Neural progenitor cell (in vitro differentiated cells): ENCODE measurements around the gene KLHDC4. TPM values are rescaled to one million over a fixed set of nuclear protein-coding genes. Genes with fewer than 3 reads are reported as not detected.

ENCODE experiments used
- DNase-seq: peaks from one replicate; pipeline ENCODE4 v3.0.0-alpha.2; 2016; ENCODE audit warnings: low spot score
- H2AFZ ChIP-seq: fragments of 200-600 bp; sonication (generic); replicated peaks from 2 replicates; pipeline ENCODE4 v1.6.1; 2016; ENCODE audit warnings: antibody characterized with exemption
- H3F3A ChIP-seq: fragments of 200-600 bp; sonication (generic); 2 replicates; pipeline ENCODE4 v1.6.1; 2016; ENCODE audit warnings: antibody characterized with exemption, low read depth
- H3K27ac ChIP-seq: fragments of 200-600 bp; sonication (generic); 2 replicates; pipeline ENCODE4 v1.5.1; 2016; ENCODE audit warnings: mild to moderate bottlenecking
- H3K27me3 ChIP-seq: fragments of 200-600 bp; sonication (generic); 2 replicates; pipeline ENCODE4 v1.6.1; 2016; ENCODE audit warnings: mild to moderate bottlenecking, moderate library complexity
- H3K36me3 ChIP-seq: fragments of 200-600 bp; sonication (generic); 2 replicates; pipeline ENCODE4 v1.5.1; 2016
- H3K4me1 ChIP-seq: fragments of 200-600 bp; sonication (generic); 2 replicates; pipeline ENCODE4 v1.6.1; 2016; ENCODE audit warnings: mixed run types
- H3K4me2 ChIP-seq: fragments of 200-600 bp; sonication (generic); 2 replicates; pipeline ENCODE4 v1.6.1; 2016
- H3K4me3 ChIP-seq: fragments of 200-600 bp; sonication (generic); 2 replicates; pipeline ENCODE4 v1.5.1; 2016
- H3K79me2 ChIP-seq: fragments of 200-600 bp; sonication (generic); 2 replicates; pipeline ENCODE4 v1.6.1; 2016; ENCODE audit warnings: low read depth
- H3K9ac ChIP-seq: fragments of 200-600 bp; sonication (generic); 2 replicates; pipeline ENCODE4 v1.6.1; 2016
- H3K9me3 ChIP-seq: fragments of 200-600 bp; sonication (generic); 2 replicates; pipeline ENCODE4 v1.5.1; 2016; ENCODE audit warnings: low read depth
- H4K20me1 ChIP-seq: fragments of 200-600 bp; sonication (generic); 2 replicates; pipeline ENCODE4 v1.6.1; 2016; ENCODE audit warnings: low read depth
- H3K27ac Mint-ChIP-seq: 3 replicates; pipeline ENCODE4 v1.8.0; 2021; ENCODE audit warnings: mixed read lengths
- H3K27me3 Mint-ChIP-seq: 2 replicates; pipeline ENCODE4 v1.8.0; 2022; ENCODE audit warnings: low read depth, mild to moderate bottlenecking, inconsistent platforms, moderate library complexity, mixed read lengths; ENCODE audit not compliant: insufficient read depth
- H3K36me3 Mint-ChIP-seq: 3 replicates; pipeline ENCODE4 v1.8.0; 2021; ENCODE audit warnings: mixed read lengths
- H3K4me1 Mint-ChIP-seq: 3 replicates; pipeline ENCODE4 v1.8.0; 2021; ENCODE audit warnings: mixed read lengths
- H3K4me3 Mint-ChIP-seq: 3 replicates; pipeline ENCODE4 v1.8.0; 2021; ENCODE audit warnings: mild to moderate bottlenecking, moderate library complexity, mixed read lengths
- H3K9me3 Mint-ChIP-seq: 3 replicates; pipeline ENCODE4 v1.8.0; 2020; ENCODE audit warnings: mixed read lengths
- EZH2 ChIP-seq: fragments of 200-600 bp; sonication (generic); IDR thresholded peaks from 2 replicates; pipeline ENCODE4 v1.6.1; 2017; ENCODE audit warnings: antibody characterized with exemption, mild to moderate bottlenecking, moderate library complexity
- EZH2phosphoT487 ChIP-seq: fragments of 200-600 bp; sonication (generic); IDR thresholded peaks from 2 replicates; pipeline ENCODE4 v1.6.1; 2017; ENCODE audit warnings: antibody characterized with exemption
- total RNA-seq: library from RNA; depleted of rRNA; stranded (reverse); fragments of >200 nt; gene quantifications from 2 replicates; pipeline ENCODE4 v1.2.3, GENCODE V29; 2015; ENCODE audit warnings: low replicate concordance
- TF ChIP-seq, protein P1 (sequence below): fragments of 200-600 bp; sonication (generic); IDR thresholded peaks from 2 replicates; pipeline ENCODE4 v1.5.1; 2017; ENCODE audit warnings: antibody characterized with exemption, mild to moderate bottlenecking

Gene KLHDC4
- total RNA-seq, 1 donor from 2014 or later: 19.2 TPM

- Mint-ChIP-seq H3K4me3 (no peak overlapping the region), H3K27ac (no peak overlapping the region), H3K4me1 (no peaks in the 10 kb centered on the region), H3K27me3 (peaks cover 2% of the 10 kb centered on the region), H3K36me3 (no peaks in the 10 kb centered on the region), H3K9me3 (no peaks in the 10 kb centered on the region)
- H3K9ac ChIP-seq: no peak overlapping the region
- no peak overlapping the region for H2AFZ ChIP-seq
- DNase-seq: no peak
- no peaks in the 10 kb centered on the region for H3K36me3 ChIP-seq
- TF ChIP-seq EZH2: no peak
- TF ChIP-seq, protein P1, sequence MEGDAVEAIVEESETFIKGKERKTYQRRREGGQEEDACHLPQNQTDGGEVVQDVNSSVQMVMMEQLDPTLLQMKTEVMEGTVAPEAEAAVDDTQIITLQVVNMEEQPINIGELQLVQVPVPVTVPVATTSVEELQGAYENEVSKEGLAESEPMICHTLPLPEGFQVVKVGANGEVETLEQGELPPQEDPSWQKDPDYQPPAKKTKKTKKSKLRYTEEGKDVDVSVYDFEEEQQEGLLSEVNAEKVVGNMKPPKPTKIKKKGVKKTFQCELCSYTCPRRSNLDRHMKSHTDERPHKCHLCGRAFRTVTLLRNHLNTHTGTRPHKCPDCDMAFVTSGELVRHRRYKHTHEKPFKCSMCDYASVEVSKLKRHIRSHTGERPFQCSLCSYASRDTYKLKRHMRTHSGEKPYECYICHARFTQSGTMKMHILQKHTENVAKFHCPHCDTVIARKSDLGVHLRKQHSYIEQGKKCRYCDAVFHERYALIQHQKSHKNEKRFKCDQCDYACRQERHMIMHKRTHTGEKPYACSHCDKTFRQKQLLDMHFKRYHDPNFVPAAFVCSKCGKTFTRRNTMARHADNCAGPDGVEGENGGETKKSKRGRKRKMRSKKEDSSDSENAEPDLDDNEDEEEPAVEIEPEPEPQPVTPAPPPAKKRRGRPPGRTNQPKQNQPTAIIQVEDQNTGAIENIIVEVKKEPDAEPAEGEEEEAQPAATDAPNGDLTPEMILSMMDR: no peak
- no peak for TF ChIP-seq EZH2phosphoT487
- H3K27ac ChIP-seq: no peak overlapping the region
- no peaks in the 10 kb centered on the region for H3F3A ChIP-seq
- no peaks in the 10 kb centered on the region for H3K79me2 ChIP-seq
- no peak overlapping the region for H3K4me3 ChIP-seq
- H4K20me1 ChIP-seq: no peaks in the 10 kb centered on the region
- H3K27me3 ChIP-seq: no peaks in the 10 kb centered on the region
- no peaks in the 10 kb centered on the region for H3K9me3 ChIP-seq
- H3K4me1 ChIP-seq: no peaks in the 10 kb centered on the region
- H3K4me2 ChIP-seq: no peak overlapping the region
These were observed 77.7 kb downstream of the KLHDC4 start for GRCh38 chr16:87687998-87688529.

DNA sequence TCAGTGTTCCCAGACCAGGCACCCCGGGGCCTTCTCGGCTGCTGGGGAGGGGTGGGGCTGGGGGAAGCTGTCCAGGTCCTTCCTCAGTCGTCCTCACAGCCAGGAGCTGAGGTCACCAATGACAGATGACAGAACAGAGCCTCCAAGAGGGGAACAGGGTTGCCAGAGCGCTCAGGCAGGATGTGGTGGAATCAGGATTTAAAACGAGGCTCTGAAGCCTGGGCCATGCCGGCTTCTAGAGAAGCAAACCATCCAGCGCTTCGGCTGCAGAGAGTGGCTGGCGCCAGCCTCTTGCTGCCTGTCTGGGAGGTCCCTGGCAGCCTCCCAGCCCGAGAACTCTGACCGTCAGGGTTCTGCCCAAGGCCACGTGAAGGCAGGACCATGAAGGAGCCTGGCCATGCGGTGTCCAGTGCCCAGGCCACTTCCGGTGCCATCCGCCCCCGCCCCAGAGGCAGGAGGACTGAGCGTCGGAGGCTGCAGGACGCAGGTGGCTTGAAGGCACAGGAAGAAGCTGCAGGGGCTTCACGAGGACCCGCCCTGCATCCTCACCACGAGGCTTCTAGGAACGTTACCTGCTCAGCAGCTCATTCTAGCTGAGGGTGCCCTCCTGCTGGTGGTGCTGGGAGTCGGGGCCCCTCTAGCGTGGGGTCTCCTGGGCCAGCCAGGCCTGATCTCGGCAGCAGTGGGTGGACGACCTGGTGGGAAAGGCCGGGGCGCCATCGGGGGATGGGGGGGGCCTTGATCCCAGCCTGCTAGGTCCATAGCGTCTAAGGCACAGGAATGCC is 78.5 kb downstream of the KLHDC4 start:
- no peaks in the 10 kb centered on the region for H3K27me3 ChIP-seq
- no peaks in the 10 kb centered on the region for H3K79me2 ChIP-seq
- TF ChIP-seq, protein P1: no peak
- no peak for TF ChIP-seq EZH2
- TF ChIP-seq EZH2phosphoT487: no peak
- peaks cover under 1% of the 10 kb centered on the region for H4K20me1 ChIP-seq
- H3F3A ChIP-seq: no peaks in the 10 kb centered on the region
- no peaks in the 10 kb centered on the region for H3K9me3 ChIP-seq
- DNase-seq: no peak
- Mint-ChIP-seq H3K4me3 (no peak overlapping the region), H3K27me3 (no peaks in the 10 kb centered on the region), H3K36me3 (no peaks in the 10 kb centered on the region), H3K4me1 (no peaks in the 10 kb centered on the region), H3K9me3 (no peaks in the 10 kb centered on the region), H3K27ac (no peak overlapping the region)
- no peaks in the 10 kb centered on the region for H3K4me1 ChIP-seq
- no peak overlapping the region for H3K4me2 ChIP-seq
- no peaks in the 10 kb centered on the region for H3K36me3 ChIP-seq
- no peak overlapping the region for H3K27ac ChIP-seq
- H2AFZ ChIP-seq: no peak overlapping the region
- H3K9ac ChIP-seq: no peak overlapping the region
- H3K4me3 ChIP-seq: no peak overlapping the region

- Histone ChIP-seq H3K79me2 (no peaks in the 10 kb centered on the region), H3K36me3 (no peaks in the 10 kb centered on the region), H3K27ac (no peak overlapping the region), H3K4me3 (no peak overlapping the region), H3K9me3 (no peaks in the 10 kb centered on the region), H4K20me1 (peaks cover 7% of the 10 kb centered on the region), H3K27me3 (no peaks in the 10 kb centered on the region), H3K4me2 (no peak overlapping the region), H3K9ac (no peak overlapping the region), H2AFZ (no peak overlapping the region), H3F3A (no peaks in the 10 kb centered on the region), H3K4me1 (no peaks in the 10 kb centered on the region)
- Mint-ChIP-seq H3K4me1 (no peaks in the 10 kb centered on the region), H3K36me3 (no peaks in the 10 kb centered on the region), H3K27ac (no peak overlapping the region), H3K9me3 (no peaks in the 10 kb centered on the region), H3K27me3 (no peaks in the 10 kb centered on the region), H3K4me3 (no peak overlapping the region)
- DNase-seq: no peak
- TF ChIP-seq EZH2 (no peak), EZH2phosphoT487 (no peak)
- TF ChIP-seq, protein P1: no peak
These were observed 79.1 kb downstream of the KLHDC4 start for GRCh38 chr16:87686697-87687096.
